Left renal cortex interstitium (tissue), 4 donors: ENCODE measurements around the gene FBN1. TPM values are rescaled to one million over a fixed set of nuclear protein-coding genes. Genes with fewer than 3 reads are reported as not detected.

ENCODE experiments used
- DNase-seq, 4 donors: peaks; one replicate each; pipeline ENCODE4 v3.0.0-alpha.2; 2013; ENCODE audit warnings: low read depth in 4 of 4, low spot score in 2 of 4, missing footprints in 1 of 4
- polyA plus RNA-seq, 4 donors: library from polyadenylated mRNA; unstranded; fragments of 120-200 nt; gene quantifications; one replicate each; pipeline ENCODE4 v1.2.1, GENCODE V29; 2013; ENCODE audit not compliant: insufficient read length in 4 of 4

FBN1 gene
- polyA plus RNA-seq, 4 donors: 70.2 to 118 (median 94.7) TPM

DNA sequence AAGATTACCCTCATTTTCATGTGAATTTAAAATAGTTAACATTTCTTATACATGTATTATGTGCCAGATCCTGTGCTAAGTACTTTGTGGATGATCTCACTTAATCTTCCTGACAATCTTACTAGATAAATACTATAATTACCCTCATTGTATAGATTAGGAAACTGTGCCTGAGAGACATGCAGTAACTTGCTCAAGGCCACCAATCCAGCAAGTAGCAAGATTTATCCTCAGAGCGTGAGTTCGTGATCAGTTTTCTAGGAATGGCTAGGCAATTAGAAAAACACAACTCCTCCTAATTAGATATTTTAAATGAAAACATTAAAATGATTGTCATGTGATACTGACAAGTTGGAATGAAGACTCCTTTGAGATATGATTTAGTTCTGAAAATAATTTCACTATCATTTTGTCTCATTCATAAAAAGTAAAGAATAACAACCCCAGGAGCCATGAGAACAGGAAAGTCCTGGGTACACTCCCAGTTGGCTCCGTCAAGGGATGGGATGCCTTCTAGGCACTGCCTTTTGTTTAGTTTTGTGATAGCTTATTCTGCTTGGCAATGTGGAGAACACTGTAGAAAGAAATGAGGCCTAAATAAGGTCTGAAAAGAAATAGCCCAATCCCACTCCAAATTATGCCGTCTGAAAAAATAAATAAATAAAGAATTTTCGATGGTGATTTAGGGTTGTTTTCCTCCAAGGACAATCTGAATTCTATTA lies 61.3 kb downstream of the FBN1 start:
- no peak for DNase-seq

GRCh38 chr15:48582452-48583247 lies 62.9 kb downstream of the FBN1 start:
- DNase-seq: no peak

- no peak for DNase-seq
Observed at GRCh38 chr15:48581219-48581618, 64.3 kb downstream of the FBN1 start.

DNA sequence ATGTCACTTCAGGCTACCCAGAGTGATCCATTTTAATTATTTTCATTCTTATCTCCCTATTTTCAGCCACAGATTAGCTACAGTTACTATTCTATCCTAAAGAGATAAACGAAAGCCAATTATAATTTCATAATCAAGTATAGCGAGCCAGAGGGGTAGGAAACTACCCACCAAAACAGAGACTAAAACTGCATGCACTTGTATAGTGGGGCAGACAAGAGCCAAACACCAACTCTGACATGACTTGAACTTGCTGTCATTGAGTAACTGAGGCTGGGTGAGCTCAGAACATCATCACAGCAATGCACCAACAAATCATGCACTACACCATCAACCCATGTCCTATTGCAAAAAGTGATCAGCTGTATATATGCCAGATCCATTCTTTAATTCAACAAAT lies 64.8 kb downstream of the FBN1 start:
- DNase-seq: no peak

- DNase-seq: no peak
Observed at GRCh38 chr15:48579945-48580671, 65.4 kb downstream of the FBN1 start.

DNA sequence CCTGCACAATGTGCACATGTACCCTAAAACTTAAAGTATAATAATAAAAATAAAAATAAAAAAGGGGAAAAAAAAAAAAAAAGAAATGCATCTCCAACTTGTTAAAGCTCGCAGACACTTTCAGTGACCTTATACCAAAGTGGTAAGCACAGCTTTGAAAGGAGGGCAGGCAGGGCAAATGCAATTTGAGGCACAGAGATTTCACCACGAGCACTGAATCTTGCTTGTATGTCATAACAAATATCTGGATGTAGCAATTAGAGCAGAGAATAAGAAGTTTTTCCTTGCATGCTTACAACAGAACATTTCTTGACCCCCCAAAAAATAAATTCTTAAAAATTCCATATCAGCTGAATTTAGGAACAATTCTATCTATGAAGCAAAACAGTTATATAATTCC lies 66.5 kb downstream of the FBN1 start:
- DNase-seq: no peak

GRCh38 chr15:48577469-48577868 lies 68.0 kb downstream of the FBN1 start:
- no peak for DNase-seq

GRCh38 chr15:48574187-48574586 lies 71.3 kb downstream of the FBN1 start:
- no peak for DNase-seq

DNA sequence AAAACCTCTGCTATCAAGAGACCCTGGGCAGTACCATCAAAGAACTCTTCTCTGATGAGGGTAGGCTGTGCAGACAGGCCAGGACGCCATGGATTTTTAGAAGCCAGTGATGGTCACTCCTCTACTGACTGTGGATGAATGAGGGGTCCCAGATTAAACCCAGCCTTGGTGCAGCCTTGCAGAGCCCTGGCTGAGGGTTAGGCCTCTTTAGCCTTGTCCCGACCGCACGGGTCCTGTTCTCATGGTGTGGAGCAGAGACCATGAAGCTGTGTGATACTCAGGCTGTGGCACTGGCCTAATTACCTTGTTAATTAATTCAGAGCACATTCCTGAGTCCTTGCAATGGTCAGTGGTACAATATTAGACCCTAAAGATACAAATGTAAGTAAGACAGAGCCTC lies 71.7 kb downstream of the FBN1 start:
- no peak for DNase-seq

- no peak for DNase-seq
Observed at GRCh38 chr15:48572823-48573222, 72.7 kb downstream of the FBN1 start.

DNA sequence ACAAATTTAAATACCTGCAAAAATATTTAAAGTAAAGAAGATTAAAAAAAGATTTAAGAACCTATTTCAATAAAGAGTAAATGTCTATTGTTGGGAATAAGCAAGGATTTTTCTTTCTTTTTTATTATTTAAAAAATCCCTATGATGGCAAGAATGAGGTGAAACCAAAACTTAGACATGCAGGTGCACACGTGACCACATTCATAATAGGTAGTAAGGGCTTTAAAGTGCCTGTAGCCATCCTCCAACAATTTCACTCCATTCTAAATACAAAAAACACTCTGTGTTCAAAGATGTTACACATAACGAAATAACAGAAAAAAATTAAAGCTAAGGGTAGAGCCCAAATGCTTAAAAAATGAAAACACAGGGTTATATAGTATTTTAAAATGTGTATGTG lies 74.0 kb downstream of the FBN1 start:
- DNase-seq: no peak

GRCh38 chr15:48570822-48571221 lies 74.7 kb downstream of the FBN1 start:
- no peak for DNase-seq

GRCh38 chr15:48569591-48570302 lies 75.8 kb downstream of the FBN1 start:
- no peak for DNase-seq

DNA sequence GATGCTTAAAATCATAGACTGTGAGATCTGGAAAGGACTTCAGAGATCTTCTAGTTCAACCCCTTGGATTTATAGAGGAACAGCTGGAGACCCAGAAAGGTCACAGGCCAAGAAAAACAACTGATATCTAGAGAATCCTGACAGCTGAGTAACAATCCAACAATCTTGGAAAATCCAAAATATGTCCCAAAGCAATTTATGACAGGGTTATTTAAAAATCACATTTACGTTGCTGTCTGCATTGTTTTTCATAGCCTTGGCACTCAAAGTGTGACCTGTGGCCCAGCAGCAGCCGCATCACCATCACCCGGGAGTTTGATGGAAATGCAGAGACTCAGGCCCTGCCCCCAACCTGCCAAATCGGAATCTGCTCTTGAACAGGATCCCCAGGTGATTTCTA lies 78.8 kb downstream of the FBN1 start:
- no peak for DNase-seq

- DNase-seq: no peak
Observed at GRCh38 chr15:48565560-48566482, 79.7 kb downstream of the FBN1 start.

DNA sequence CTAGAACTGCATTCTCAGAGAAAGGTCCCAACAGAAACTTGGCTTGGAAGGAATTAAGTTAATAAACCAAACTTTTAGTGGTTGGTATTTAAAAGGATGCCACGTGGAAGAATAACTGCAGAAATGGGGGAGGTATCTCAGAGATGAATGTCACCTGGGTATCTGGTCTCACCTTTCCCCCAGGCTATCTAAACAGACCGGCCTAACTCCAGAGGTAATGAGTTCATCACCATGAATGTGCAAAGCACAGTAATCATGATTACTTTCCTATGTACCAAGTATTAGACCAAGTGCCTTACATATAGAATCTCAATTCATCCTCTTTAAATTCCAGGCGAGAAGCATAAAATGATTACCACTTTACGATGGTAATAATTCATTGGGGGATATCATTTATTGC lies 80.8 kb downstream of the FBN1 start:
- no peak for DNase-seq

- no peak for DNase-seq
Observed at GRCh38 chr15:48563934-48564333, 81.6 kb downstream of the FBN1 start.

- DNase-seq: no peak
Observed at GRCh38 chr15:48560321-48561051, 85.0 kb downstream of the FBN1 start.

DNA sequence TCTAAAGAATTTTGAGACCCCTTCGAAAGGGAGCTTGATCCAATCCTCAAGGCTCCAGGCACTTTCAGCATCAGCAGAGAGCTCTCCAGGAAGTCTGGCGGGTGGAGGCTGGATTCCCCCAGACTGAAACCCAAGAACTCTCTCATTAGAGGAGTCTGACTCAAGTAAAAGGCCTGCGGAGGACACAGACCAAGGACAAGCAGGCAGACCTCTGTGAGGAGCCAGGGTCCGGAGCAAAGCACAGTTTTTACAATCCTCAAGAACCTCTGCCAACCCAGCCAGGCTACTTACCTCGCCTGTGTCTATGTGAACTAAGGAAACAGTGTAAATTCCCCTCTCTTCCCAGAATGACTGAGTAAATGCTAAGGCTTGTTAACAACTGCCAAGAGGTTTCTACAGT lies 86.2 kb downstream of the FBN1 start:
- peak in 2 of 4 donors; percentile 51 to 55 for DNase-seq
